ENCODE measurements around the gene OR10H1. TPM values are rescaled to one million over a fixed set of nuclear protein-coding genes. Genes with fewer than 3 reads are reported as not detected.
"Not testable (repeated sequence)": the region's sequence is repeated elsewhere in the genome, so short reads cannot be mapped to it uniquely, and the experiment has no call there.

The OR10H1 gene
- total RNA-seq, 6 experiments from 2014 or later: not detected

DNA sequence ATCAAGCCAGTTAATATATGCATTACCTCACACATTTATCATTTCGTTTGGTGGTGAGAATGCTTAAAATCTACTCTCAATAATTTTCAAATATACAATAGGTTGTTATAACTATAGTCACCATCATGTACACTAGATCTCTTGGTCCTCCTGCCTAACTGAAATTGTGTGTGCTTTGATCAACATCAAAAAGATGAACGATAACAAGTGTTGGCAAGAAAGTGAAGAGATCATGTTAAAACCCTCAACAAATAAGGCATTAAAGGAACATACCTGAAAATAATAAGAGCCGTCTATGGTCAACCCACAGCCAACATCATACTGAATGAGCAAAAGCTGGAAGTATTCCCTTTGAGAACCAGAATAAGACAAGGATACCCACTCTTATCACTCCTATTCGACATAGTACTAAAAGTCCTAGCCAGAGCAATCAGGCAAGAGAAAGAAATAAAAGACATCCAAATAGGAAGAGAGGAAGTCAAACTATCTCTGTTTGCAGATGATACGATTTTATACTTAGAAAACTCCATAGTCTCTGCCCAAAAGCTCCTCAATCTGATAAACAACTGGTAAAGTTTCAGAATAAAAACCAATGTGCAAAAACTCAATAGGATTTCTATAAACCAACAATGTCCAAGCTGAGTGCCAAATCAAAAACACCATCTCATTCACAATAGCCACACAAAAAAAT lies 27.9 kb upstream of the OR10H1 start:
- DNase-seq: no peak
- Histone ChIP-seq H3K4me1 (no peaks in the 10 kb centered on the region), H3K27me3 (no peaks in the 10 kb centered on the region), H3K36me3 (no peaks in the 10 kb centered on the region), H3K4me3 (no peak overlapping the region), H3K27ac (no peak overlapping the region), H3K9me3 (no peaks in the 10 kb centered on the region)
- TF ChIP-seq CTCF (IDR thresholded peaks at IDR 0.05) (no peak), POLR2A (IDR thresholded peaks at IDR 0.05) (no peak)
- ATAC-seq: no peak
- WGBS (ENCODE audit: insufficient coverage, low coverage, low lambda C conversion rate, missing lambda C conversion rate): 40% methylated on average over 4 of the region's 5 CpGs
- intact Hi-C loops (cut with DNase I): no loop called here

GRCh38 chr19:15841875-15842569 lies 26.6 kb upstream of the OR10H1 start:
- Histone ChIP-seq H3K36me3 (no peaks in the 10 kb centered on the region), H3K27ac (no peak overlapping the region), H3K27me3 (no peaks in the 10 kb centered on the region), H3K4me1 (peaks cover 0 to 5% (median 0%) of the 10 kb centered on the region in 4 donors), H3K9me3 (no peaks in the 10 kb centered on the region), H3K4me3 (no peak overlapping the region)
- ATAC-seq (no peak), DNase-seq (no peak)
- 65% methylated on average over 9 of the region's 11 CpGs for WGBS (ENCODE audit: insufficient coverage, low coverage, low lambda C conversion rate, missing lambda C conversion rate)
- intact Hi-C loops (cut with DNase I): no loop called here
- TF ChIP-seq CTCF (IDR thresholded peaks at IDR 0.05): peak in 1 of 4 donors; percentile 18
- TF ChIP-seq POLR2A (IDR thresholded peaks at IDR 0.05): no peak

DNA sequence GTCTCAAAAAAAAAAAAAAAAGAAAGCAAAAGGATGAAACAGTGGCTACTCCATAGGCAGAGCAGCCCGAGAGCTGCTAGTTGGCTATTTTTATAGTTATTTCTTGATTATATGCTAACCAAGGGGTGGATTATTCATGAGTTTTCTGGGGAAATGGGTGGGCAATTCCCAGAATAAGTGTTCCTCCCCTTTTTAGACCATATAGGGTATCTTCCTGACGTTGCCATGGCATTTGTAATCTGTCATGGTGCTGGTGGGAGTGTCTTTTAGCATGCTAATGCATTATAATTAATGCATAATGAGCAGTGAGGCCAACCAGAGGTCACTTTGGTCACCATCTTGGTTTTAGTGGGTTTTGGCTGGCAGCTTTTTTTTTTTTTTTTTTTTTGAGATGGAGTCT lies 25.4 kb upstream of the OR10H1 start:
- intact Hi-C loops (cut with DNase I): no loop called here
- no peaks in the 10 kb centered on the region for H3K9me3 ChIP-seq
- H3K27me3 ChIP-seq: no peaks in the 10 kb centered on the region
- 51% methylated on average over 2 of the region's 2 CpGs for WGBS (ENCODE audit: insufficient coverage, low coverage, low lambda C conversion rate, missing lambda C conversion rate)
- H3K4me3 ChIP-seq: no peak overlapping the region
- no peak for TF ChIP-seq CTCF (IDR thresholded peaks at IDR 0.05)
- TF ChIP-seq POLR2A (IDR thresholded peaks at IDR 0.05): no peak
- DNase-seq: no peak
- no peak for ATAC-seq
- no peaks in the 10 kb centered on the region for H3K36me3 ChIP-seq
- no peak overlapping the region for H3K27ac ChIP-seq
- peaks cover 0 to 5% (median 0%) of the 10 kb centered on the region in 4 donors for H3K4me1 ChIP-seq

DNA sequence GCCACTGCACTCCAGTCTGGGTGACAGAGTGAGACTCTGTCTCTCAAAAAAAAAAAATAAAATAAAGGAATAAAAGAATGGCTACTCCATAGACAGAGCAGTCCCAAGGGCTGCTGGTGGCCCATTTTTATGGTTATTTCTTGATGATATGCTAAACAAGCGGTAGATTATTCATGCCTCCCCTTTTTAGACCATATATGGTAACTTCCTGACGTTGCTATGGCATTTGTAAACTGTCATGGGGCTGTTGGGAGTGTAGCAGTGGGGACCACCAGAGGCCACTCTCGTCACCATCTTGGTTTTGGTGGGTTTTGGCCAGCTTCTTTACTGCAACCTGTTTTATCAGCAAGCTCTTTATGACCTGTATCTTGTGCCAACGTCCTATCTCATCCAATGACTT lies 24.4 kb upstream of the OR10H1 start:
- intact Hi-C loops (cut with DNase I): not testable (repeated sequence)

GRCh38 chr19:15838351-15838750 lies 22.9 kb upstream of the OR10H1 start:
- TF ChIP-seq POLR2A (IDR thresholded peaks at IDR 0.05) (no peak), CTCF (IDR thresholded peaks at IDR 0.05) (no peak)
- intact Hi-C loops (cut with DNase I): no loop called here
- no peaks in the 10 kb centered on the region for H3K9me3 ChIP-seq
- no peaks in the 10 kb centered on the region for H3K36me3 ChIP-seq
- H3K27ac ChIP-seq: no peak overlapping the region
- 92% methylated on average over 3 of the region's 3 CpGs for WGBS (ENCODE audit: insufficient coverage, low coverage, low lambda C conversion rate, missing lambda C conversion rate)
- H3K27me3 ChIP-seq: no peaks in the 10 kb centered on the region
- H3K4me1 ChIP-seq: peaks cover 0 to 5% (median 0%) of the 10 kb centered on the region in 4 donors
- no peak overlapping the region for H3K4me3 ChIP-seq
- DNase-seq: no peak
- ATAC-seq: no peak

More for the DNA sequence above, 24.4 kb upstream of the OR10H1 start:
- not testable (repeated sequence) for DNase-seq, H3K27me3 ChIP-seq, H3K36me3 ChIP-seq, ATAC-seq, H3K4me1 ChIP-seq, H3K9me3 ChIP-seq, H3K4me3 ChIP-seq, H3K27ac ChIP-seq
- 81% methylated on average over 4 of the region's 4 CpGs for WGBS (ENCODE audit: insufficient coverage, low coverage, low lambda C conversion rate, missing lambda C conversion rate)

All from right lobe of liver (tissue), 6 donors.